ENCODE results near the gene GINS3. TPM values are rescaled to one million over a fixed set of nuclear protein-coding genes. Genes with fewer than 3 reads are reported as not detected.

GINS3 gene
- total RNA-seq, 1 donor from 2014 or later = 2.1 TPM

GRCh38 chr16:58435779-58436178, 43.5 kb downstream of the GINS3 start:
- DNase-seq (ENCODE audit: low spot score) = no peak
- Mint-ChIP-seq H3K36me3 (ENCODE audit: low read depth) (no peaks in the 10 kb centered on the region), H3K4me3 (ENCODE audit: unreplicated experiment) (no peak overlapping the region), H3K9me3 (ENCODE audit: low read depth) (peaks cover 7% of the 10 kb centered on the region), H3K4me1 (ENCODE audit: low read depth) (no peaks in the 10 kb centered on the region), H3K27me3 (ENCODE audit: low read depth) (peaks cover 5% of the 10 kb centered on the region), H3K27ac (ENCODE audit: unreplicated experiment) (no peak overlapping the region)
- no peak for TF ChIP-seq CTCF (IDR thresholded peaks at IDR 0.05)

GRCh38 chr16:58440131-58440530, 47.9 kb downstream of the GINS3 start:
- Mint-ChIP-seq H3K9me3 (ENCODE audit: low read depth) (peaks cover 7% of the 10 kb centered on the region), H3K4me1 (ENCODE audit: low read depth) (no peaks in the 10 kb centered on the region), H3K27ac (ENCODE audit: unreplicated experiment) (no peak overlapping the region), H3K27me3 (ENCODE audit: low read depth) (peaks cover 24% of the 10 kb centered on the region), H3K36me3 (ENCODE audit: low read depth) (no peaks in the 10 kb centered on the region), H3K4me3 (ENCODE audit: unreplicated experiment) (no peak overlapping the region)
- no peak for DNase-seq (ENCODE audit: low spot score)
- TF ChIP-seq CTCF (IDR thresholded peaks at IDR 0.05) = no peak

- H3K4me3 Mint-ChIP-seq (ENCODE audit: unreplicated experiment) = no peak overlapping the region
These were observed 50.3 kb downstream of the GINS3 start for GRCh38 chr16:58442547-58442946.

GRCh38 chr16:58443783-58444182, 51.5 kb downstream of the GINS3 start:
- Mint-ChIP-seq H3K36me3 (ENCODE audit: low read depth) (no peaks in the 10 kb centered on the region), H3K4me3 (ENCODE audit: unreplicated experiment) (no peak overlapping the region), H3K4me1 (ENCODE audit: low read depth) (no peaks in the 10 kb centered on the region), H3K27ac (ENCODE audit: unreplicated experiment) (no peak overlapping the region), H3K27me3 (ENCODE audit: low read depth) (peaks cover 31% of the 10 kb centered on the region), H3K9me3 (ENCODE audit: low read depth) (no peaks in the 10 kb centered on the region)
- TF ChIP-seq CTCF (IDR thresholded peaks at IDR 0.05) = no peak
- DNase-seq (ENCODE audit: low spot score) = no peak

More at GRCh38 chr16:58442547-58442946, 50.3 kb downstream of the GINS3 start:
- H3K4me1 Mint-ChIP-seq (ENCODE audit: low read depth) = no peaks in the 10 kb centered on the region
- no peaks in the 10 kb centered on the region for H3K36me3 Mint-ChIP-seq (ENCODE audit: low read depth)
- DNase-seq (ENCODE audit: low spot score) = no peak
- H3K27ac Mint-ChIP-seq (ENCODE audit: unreplicated experiment) = no peak overlapping the region
- no peak for TF ChIP-seq CTCF (IDR thresholded peaks at IDR 0.05)
- H3K27me3 Mint-ChIP-seq (ENCODE audit: low read depth) = peaks cover 27% of the 10 kb centered on the region
- peaks cover under 1% of the 10 kb centered on the region for H3K9me3 Mint-ChIP-seq (ENCODE audit: low read depth)

GRCh38 chr16:58444265-58444664, 52.0 kb downstream of the GINS3 start:
- no peak for TF ChIP-seq CTCF (IDR thresholded peaks at IDR 0.05)
- Mint-ChIP-seq H3K27me3 (ENCODE audit: low read depth) (peaks cover 29% of the 10 kb centered on the region), H3K4me1 (ENCODE audit: low read depth) (no peaks in the 10 kb centered on the region), H3K4me3 (ENCODE audit: unreplicated experiment) (no peak overlapping the region), H3K9me3 (ENCODE audit: low read depth) (no peaks in the 10 kb centered on the region), H3K27ac (ENCODE audit: unreplicated experiment) (no peak overlapping the region), H3K36me3 (ENCODE audit: low read depth) (no peaks in the 10 kb centered on the region)
- no peak for DNase-seq (ENCODE audit: low spot score)

Measured in chondrocyte (in vitro differentiated cells).